IPS-18a (cell line): ENCODE data around the gene PRMT1.

Source experiments
- H3K27ac ChIP-seq: one replicate; pipeline ENCODE4 v1.5.1; 2013; ENCODE audit warnings: low read length
- H3K27me3 ChIP-seq: one replicate; pipeline ENCODE4 v1.6.1; 2013; ENCODE audit warnings: mild to moderate bottlenecking, low read length; ENCODE audit not compliant: control insufficient read depth, insufficient read depth
- H3K36me3 ChIP-seq: one replicate; pipeline ENCODE4 v1.6.1; 2013; ENCODE audit warnings: low read depth, low read length; ENCODE audit not compliant: control insufficient read depth
- H3K4me1 ChIP-seq: one replicate; pipeline ENCODE4 v1.6.1; 2013; ENCODE audit warnings: low read depth, low read length; ENCODE audit not compliant: control insufficient read depth
- H3K4me3 ChIP-seq: one replicate; pipeline ENCODE4 v1.5.1; 2013; ENCODE audit warnings: low read length
- H3K9ac ChIP-seq: one replicate; pipeline ENCODE4 v1.6.1; 2013; ENCODE audit warnings: mild to moderate bottlenecking, low read length, moderate library complexity
- H3K9me3 ChIP-seq: one replicate; pipeline ENCODE4 v1.6.1; 2013; ENCODE audit warnings: low read depth, low read length; ENCODE audit not compliant: control insufficient read depth

The PRMT1 gene

DNA sequence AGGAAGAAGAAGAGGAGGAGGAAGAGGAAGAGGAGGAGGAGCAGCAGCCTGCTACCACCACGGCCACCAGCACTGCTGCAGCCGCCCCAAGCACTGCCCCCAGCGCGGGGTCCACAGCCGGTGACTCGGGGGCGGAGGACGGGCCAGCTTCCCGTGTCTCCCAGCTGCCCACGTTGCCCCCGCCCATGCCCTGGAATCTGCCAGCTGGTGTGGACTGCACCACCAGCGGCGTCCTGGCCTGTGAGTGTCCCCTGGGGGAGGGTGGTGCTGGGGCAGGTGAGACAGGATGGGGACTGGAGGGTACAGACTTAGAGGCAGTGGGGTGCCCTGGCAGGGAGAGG is 23.6 kb upstream of the PRMT1 start:
- no peaks in the 10 kb centered on the region for H3K4me1 ChIP-seq
- no peak overlapping the region for H3K27ac ChIP-seq
- H3K9me3 ChIP-seq, result no peaks in the 10 kb centered on the region
- H3K4me3 ChIP-seq, result no peak overlapping the region
- H3K9ac ChIP-seq, result no peak overlapping the region
- H3K36me3 ChIP-seq, result peaks cover 48% of the 10 kb centered on the region
- H3K27me3 ChIP-seq, result no peaks in the 10 kb centered on the region

DNA sequence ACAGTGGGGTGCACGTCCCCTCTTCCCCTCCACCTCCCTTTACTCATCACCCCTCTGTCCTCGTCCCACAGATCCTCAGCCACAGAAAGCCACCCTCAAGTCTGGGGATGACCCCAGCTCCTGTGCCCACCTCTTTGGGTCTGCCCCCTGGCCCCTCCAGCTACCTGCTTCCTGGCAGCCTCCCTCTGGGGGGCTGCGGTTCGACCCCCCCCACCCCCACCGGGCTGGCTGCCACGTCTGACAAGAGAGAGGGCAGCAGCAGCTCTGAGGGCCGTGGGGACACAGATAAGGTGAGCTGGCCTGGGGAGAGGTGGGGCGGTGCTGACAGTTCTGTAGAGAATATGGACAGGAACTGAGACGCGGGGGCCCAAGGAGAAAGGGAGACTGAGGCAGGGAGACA is 22.5 kb upstream of the PRMT1 start:
- Histone ChIP-seq H3K9ac (no peak overlapping the region), H3K9me3 (no peaks in the 10 kb centered on the region), H3K27ac (no peak overlapping the region), H3K4me3 (no peak overlapping the region), H3K36me3 (peaks cover 55% of the 10 kb centered on the region), H3K27me3 (no peaks in the 10 kb centered on the region), H3K4me1 (no peaks in the 10 kb centered on the region)

DNA sequence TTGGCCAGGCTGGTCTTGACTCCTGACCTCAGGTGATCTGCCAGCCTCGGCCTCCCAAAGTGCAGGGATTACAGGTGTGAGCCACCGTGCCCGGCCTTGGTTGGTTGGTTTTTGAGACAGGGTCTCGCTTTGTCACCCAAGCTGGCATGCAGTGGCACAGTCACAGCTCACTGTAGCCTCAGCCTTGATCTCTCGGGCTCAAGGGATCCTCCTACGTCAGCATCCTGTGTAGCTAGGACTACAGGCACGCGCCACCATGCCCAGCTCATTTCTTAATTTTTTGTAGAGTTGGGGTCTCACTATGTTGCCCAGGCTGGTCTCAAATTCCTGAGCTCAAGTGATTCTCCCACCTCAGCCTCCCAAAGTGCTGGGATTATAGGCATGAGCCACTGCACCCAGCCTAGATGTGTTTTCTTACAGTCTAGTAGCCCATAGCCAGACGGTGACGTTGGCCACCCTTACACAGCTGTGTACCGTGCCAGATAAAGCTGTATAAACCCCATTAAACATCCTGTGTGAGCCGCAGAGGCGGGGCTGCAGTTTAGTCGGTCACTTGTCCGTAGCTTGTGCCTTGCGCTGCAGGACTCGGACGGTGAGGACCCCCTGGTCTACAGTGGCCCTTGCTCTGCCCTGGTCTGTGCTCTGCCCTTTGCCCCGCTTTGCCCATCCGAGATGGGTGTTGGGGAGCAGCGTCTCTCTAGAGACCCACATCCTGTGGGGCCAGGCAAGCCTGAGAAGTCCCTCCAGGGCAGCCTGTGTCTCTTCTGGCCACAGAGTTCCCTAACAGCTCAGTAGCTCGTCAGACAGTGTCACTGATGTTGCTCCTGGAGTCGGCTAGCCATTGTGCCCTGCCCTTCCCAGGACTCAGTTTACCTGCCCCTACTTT is 21.3 kb upstream of the PRMT1 start:
- Histone ChIP-seq H3K9ac (no peak overlapping the region), H3K27me3 (no peaks in the 10 kb centered on the region), H3K4me1 (no peaks in the 10 kb centered on the region), H3K27ac (no peak overlapping the region), H3K9me3 (no peaks in the 10 kb centered on the region), H3K36me3 (peaks cover 47% of the 10 kb centered on the region), H3K4me3 (no peak overlapping the region)

DNA sequence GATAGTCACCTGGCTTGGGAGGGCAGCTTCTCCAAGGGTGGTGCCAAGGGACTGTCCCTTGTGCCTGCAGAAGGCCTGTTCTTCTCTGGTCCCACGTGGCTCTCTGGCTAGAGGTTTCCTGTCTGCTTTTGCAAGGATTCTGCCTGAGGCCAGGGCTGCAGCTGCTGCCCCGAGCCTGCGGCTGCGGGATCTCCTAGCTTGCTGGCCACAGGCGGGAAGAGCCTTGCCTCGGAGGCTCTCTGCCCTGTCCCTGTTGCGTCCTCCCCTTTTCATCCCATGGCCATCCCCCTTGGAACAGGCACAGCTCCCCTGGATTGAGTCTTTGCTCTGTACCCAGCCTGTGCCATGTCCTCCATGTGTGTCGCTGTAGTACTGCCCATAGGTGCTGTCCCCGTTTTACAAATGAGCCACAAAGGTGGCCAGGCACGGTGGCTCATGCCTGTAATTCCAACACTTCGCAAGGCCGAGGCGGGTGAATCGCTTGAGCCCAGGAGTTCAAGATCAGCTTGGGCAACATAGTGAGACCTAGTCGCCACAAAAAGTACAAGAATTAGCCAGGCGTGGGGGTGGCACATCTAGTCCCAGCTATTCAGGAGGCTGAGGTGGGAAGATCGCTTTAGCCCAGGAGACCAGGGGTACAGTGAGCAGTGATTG is 20.5 kb upstream of the PRMT1 start:
- Histone ChIP-seq H3K4me1 (no peaks in the 10 kb centered on the region), H3K27me3 (no peaks in the 10 kb centered on the region), H3K9me3 (no peaks in the 10 kb centered on the region), H3K36me3 (peaks cover 54% of the 10 kb centered on the region), H3K4me3 (no peak overlapping the region), H3K9ac (no peak overlapping the region), H3K27ac (no peak overlapping the region)

DNA sequence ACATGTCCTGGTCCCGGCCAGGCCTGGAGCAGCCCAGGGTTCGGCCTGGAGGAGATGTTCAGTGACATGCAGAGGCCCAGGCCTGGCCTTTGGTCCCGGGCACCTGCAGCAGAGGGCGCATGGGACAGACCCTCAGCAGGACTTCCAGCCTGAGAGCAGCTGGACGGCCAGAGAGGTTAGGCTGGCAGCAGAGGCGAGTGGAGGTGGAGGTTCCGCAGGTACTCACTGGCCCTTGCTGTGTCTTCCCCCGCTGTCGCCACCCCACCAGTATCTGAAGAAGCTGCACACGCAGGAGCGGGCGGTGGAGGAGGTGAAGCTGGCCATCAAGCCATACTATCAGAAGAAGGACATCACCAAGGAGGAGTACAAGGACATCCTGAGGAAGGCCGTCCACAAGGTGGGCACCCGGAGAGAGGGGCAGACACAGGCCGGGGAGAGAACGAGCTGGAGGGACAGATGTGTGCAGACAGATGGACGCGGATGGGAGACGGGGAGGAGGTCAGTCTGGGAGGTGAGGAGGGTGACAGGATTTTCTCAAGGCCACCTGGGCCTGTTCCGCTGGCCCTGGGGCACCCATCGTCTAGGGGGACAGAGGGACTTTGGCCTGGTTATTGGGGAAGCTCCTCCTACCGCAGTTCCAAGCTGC is 19.5 kb upstream of the PRMT1 start:
- no peak overlapping the region for H3K27ac ChIP-seq
- H3K9me3 ChIP-seq, result no peaks in the 10 kb centered on the region
- peaks cover 61% of the 10 kb centered on the region for H3K36me3 ChIP-seq
- no peak overlapping the region for H3K4me3 ChIP-seq
- no peaks in the 10 kb centered on the region for H3K27me3 ChIP-seq
- H3K9ac ChIP-seq, result no peak overlapping the region
- H3K4me1 ChIP-seq, result no peaks in the 10 kb centered on the region

DNA sequence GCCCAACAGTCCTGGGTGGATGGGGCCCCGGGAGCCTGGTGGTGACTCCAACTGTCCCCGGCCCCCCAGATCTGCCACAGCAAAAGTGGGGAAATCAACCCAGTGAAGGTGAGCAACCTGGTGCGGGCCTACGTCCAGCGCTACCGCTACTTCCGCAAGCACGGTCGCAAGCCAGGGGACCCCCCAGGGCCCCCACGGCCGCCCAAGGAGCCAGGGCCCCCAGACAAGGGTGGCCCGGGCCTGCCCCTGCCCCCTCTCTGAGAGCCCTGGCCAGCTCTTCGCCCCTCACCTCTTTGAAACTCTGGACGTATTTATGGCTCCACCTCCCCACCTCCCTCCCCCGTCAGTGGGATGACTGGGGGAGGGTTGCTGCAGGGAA is 18.9 kb upstream of the PRMT1 start:
- Histone ChIP-seq H3K4me1 (no peaks in the 10 kb centered on the region), H3K27ac (no peak overlapping the region), H3K4me3 (no peak overlapping the region), H3K36me3 (peaks cover 59% of the 10 kb centered on the region), H3K27me3 (no peaks in the 10 kb centered on the region), H3K9ac (no peak overlapping the region), H3K9me3 (no peaks in the 10 kb centered on the region)

DNA sequence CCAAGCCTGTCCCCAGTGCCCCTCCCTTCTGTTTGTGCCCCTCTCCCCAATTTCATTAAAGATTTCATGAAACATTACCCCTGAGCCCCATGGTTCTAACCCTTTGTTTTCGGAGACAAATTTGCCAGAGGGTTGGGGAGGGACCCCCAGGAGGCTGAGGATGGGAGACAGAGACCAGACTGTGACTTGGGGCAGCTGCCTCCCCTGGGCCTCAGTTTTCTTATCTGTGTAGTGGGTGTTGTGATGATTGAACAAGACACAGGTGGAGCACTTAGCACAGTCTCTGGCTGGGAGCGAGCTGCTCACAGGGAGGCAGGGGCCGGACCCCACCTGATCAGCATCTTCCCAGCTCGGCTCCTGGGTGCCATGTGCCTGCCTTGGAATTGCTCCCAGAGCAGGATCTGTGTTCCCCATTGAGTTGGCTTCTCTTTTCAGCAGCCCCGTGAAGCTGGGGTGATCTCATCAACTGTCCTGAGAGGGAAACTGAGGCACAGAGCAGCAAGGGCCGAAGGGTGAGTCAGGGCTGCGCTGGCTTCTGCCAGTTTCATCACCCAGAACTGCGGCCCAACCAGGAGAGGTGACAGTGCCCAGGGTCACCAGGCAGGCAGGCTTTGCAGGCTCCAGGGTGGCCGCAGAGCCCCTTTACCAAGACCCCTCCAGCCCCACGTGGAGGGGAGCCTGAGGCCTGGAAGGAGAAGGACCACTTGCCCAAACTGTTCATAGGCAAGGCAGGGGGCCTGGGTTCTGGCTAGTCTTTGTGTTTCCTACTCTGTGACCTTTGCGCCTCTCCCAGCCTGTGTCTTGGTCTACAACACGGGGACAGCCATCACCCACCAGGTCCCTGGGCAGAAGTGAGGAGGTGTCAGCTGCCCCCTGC is 18.3 kb upstream of the PRMT1 start:
- H3K27ac ChIP-seq, result no peak overlapping the region
- no peaks in the 10 kb centered on the region for H3K9me3 ChIP-seq
- peaks cover 53% of the 10 kb centered on the region for H3K36me3 ChIP-seq
- H3K4me1 ChIP-seq, result no peaks in the 10 kb centered on the region
- no peak overlapping the region for H3K4me3 ChIP-seq
- no peaks in the 10 kb centered on the region for H3K27me3 ChIP-seq
- no peak overlapping the region for H3K9ac ChIP-seq

DNA sequence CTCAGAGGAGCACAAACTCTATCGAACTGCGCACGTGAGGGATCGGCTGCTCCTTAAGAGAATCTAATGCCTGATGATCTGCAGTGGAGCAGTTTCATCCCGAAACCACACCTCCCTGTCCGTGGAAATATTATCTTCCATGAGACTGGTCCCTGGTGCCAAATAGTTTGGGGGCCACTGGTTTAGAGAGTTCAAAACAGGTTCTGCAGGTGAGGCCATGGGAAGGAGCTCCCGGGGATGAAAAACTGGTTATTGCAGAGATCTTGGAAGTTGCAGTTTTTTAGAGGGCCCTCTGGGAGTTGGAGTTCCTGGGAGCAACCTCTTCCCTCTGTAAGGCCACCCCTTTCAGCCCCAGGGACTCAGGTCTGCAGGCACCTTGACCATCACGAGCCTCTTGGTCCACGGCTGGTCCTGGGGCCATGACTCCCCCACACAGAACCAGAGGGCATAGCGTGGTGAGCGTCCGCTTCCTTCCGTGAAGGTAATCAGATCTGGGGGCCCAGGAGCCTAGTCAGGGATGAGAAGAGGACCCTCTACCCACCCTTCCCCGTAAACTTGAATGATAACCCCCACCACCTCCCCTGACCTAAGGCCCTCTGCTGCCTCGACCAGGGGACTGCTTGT is 16.6 kb upstream of the PRMT1 start:
- Histone ChIP-seq H3K9ac (no peak overlapping the region), H3K27ac (no peak overlapping the region), H3K9me3 (no peaks in the 10 kb centered on the region), H3K4me3 (no peak overlapping the region), H3K27me3 (no peaks in the 10 kb centered on the region), H3K36me3 (peaks cover 39% of the 10 kb centered on the region), H3K4me1 (no peaks in the 10 kb centered on the region)

DNA sequence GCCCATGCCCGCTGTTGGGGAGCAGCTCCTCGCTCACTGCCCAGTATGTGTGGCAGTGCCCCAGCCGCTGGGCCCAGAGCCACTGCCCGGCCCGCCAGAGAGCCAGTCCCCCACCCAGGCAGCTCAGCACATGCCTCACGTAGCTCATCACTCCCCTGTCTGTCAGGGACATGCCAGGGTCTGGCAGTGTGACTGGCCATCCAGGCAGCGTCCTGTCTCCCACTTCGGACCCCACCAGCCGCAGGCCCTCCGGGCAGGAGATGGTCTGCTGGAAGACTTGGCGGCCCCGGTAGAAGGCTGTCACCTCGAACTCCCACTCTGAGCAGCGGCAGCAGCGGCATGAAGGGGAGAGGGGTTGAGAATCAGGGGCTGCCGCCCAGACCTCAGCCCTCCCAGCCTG is 15.1 kb upstream of the PRMT1 start:
- Histone ChIP-seq H3K4me1 (peaks cover 5% of the 10 kb centered on the region), H3K9ac (no peak overlapping the region), H3K9me3 (no peaks in the 10 kb centered on the region), H3K4me3 (no peak overlapping the region), H3K27ac (no peak overlapping the region), H3K36me3 (peaks cover 39% of the 10 kb centered on the region), H3K27me3 (no peaks in the 10 kb centered on the region)

DNA sequence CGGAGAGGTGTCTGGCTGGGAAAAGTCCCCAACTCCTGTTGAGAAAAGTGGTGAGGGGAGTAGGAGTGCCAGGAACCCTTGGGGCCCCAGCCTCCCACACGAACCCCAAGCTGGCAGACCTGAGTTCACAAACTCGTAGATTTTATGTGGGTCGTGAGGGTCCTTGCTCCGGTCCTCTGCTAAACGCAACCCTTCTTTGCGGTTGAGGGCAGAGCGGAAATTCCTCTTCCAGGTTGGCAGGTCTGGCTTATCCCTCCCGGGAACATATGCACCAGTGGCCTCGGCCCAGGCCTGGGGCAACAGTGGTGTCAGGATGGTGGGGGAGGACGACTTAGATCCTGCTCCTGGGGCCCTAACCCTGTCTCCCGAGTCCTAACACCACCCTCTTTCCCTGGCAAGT is 13.8 kb upstream of the PRMT1 start:
- Histone ChIP-seq H3K27me3 (no peaks in the 10 kb centered on the region), H3K27ac (no peak overlapping the region), H3K36me3 (peaks cover 32% of the 10 kb centered on the region), H3K4me3 (no peak overlapping the region), H3K9ac (no peak overlapping the region), H3K4me1 (peaks cover 5% of the 10 kb centered on the region), H3K9me3 (no peaks in the 10 kb centered on the region)
